ENCODE data around the gene COL25A1. TPM values are rescaled to one million over a fixed set of nuclear protein-coding genes. Genes with fewer than 3 reads are reported as not detected.
"Not testable (repeated sequence)": the region's sequence is repeated elsewhere in the genome, so short reads cannot be mapped to it uniquely, and the experiment has no call there.

The COL25A1 gene
- total RNA-seq, 1 donor, result not detected

DNA sequence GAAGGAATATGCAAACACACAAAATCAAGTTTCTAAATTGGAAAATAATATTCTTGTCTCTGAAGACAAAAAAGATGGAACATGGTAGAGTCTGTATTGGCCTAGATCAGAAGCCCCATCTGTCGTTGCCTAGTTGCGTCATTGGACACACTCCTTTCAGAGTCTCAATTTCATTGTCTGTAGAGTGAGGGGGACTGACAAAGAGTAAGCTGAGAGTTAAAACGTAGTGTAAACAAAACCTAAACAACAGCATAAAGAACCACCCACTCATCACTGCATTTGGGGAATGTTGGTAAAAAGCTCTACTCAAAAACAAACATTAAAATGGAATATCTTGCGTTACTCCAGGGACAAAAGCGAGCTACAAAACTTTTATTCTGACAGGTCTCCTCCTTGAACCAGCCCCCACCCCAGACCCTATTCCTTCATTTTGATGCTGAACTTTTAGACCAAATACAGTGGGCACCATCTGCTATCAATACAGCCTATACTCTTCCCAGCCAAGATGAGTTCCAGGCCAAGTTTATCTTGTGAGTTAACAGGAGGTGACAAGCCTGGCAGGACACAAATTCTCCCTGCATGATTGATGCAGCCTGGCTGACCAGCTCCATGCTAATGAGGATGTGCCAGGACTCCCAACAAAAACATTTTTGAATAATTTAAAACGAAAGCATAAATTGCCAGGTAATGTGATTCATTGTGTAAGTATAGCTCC is 125.2 kb downstream of the COL25A1 start:
- no peak for DNase-seq (ENCODE audit: low read depth in 2 of 3, low spot score in 2 of 3)

DNA sequence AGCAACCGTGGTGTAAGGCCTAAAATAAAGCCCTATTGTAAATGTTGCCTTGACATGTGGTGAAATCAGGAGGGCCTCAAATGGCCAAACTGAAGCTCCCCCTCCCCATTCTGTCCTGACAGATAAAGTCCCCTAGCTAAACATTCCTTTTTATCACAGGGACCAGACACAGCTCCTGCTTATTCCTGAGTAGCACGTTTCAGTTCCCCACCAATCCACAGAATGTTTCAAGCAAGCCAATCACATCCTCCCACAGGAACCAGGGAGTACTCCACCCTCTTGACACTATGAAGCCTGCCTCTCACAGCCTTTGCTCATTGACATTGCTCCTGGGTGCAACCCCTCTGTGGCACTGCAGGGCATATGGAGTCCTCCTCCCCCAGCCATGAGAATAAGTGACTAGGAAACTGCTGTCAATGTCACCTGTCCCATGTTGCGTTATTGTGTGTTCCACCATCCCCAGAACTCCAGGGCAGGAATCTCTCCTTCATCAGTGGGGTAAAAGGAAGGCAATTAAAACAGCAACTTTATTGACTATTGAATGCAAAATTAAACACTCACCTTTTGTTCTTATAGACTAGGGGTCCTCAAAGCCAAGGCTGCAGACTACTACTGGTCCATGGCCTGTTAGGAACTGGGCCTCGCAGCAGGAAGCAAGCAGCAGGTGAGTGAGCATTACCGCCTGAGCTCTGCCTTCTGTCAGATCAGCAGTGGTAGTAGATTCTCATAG is 128.1 kb downstream of the COL25A1 start:
- DNase-seq (ENCODE audit: low read depth in 2 of 3, low spot score in 2 of 3), result no peak

GRCh38 chr4:109172301-109172700 is 130.2 kb downstream of the COL25A1 start:
- no peak for DNase-seq (ENCODE audit: low read depth in 2 of 3, low spot score in 2 of 3)

DNA sequence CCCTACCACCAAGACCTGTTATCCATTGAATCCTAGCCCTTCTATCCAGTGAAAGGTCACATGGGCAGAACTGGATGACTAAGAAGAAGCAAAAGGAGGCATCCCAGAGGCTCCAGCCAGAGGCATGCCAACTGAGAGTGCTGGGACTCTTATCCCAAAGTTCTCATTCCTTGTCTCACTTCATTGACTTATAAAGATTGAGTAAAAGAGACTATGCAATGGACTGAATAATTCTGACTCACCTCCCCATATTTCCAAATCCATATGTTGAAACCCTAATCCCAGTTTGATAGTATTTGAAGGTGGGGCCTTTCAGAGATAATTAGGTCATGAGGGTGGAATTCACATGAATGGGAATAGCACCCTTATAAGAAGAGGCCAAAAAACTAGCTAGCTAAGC is 131.4 kb downstream of the COL25A1 start:
- DNase-seq (ENCODE audit: low read depth in 2 of 3, low spot score in 2 of 3), result no peak

DNA sequence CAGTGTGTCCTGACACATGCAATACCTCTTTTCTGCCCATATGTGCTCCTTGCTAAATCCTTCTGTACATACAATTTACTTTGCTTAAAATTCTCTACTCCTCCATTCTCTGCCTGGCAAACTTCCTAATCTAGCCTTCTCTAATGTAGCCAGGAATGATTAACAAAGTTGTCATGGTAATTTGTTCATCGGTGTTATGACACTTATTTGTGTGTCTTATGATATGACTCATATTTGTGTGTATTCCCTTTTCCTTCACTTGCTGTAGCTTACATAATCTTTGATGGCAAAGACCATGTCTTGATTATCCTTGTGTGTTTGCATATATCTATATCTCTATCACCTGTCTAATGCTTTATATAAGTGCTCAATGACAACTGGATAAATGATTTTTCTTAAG is 133.3 kb downstream of the COL25A1 start:
- DNase-seq (ENCODE audit: low read depth in 2 of 3, low spot score in 2 of 3), result no peak

GRCh38 chr4:109166586-109166985 is 135.9 kb downstream of the COL25A1 start:
- DNase-seq (ENCODE audit: low read depth in 2 of 3, low spot score in 2 of 3), result no peak

- DNase-seq (ENCODE audit: low read depth in 2 of 3, low spot score in 2 of 3), result no peak
Observed at GRCh38 chr4:109166126-109166525, 136.3 kb downstream of the COL25A1 start.

DNA sequence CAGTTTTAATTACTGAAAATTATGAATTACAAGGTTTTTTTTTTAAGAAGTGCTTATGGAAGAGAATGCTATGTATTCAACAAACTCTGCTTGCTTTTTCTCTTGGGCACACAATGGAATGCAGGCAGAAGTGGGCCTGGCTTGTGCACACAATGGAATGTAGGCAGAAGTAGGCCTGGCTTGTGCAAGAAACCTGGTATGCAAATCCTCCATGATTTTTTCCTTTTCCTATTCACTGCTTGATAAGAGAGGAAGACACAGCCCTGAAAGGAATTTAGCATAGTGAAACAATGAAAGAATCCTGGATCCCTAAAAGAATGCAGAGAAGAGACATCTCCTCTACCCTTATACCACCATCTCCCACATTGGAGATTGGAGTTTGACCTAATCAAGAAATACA is 138.4 kb downstream of the COL25A1 start:
- DNase-seq (ENCODE audit: low read depth in 2 of 3, low spot score in 2 of 3), result no peak

- DNase-seq (ENCODE audit: low read depth in 2 of 3, low spot score in 2 of 3), result no peak
Observed at GRCh38 chr4:109163493-109163892, 139.0 kb downstream of the COL25A1 start.

DNA sequence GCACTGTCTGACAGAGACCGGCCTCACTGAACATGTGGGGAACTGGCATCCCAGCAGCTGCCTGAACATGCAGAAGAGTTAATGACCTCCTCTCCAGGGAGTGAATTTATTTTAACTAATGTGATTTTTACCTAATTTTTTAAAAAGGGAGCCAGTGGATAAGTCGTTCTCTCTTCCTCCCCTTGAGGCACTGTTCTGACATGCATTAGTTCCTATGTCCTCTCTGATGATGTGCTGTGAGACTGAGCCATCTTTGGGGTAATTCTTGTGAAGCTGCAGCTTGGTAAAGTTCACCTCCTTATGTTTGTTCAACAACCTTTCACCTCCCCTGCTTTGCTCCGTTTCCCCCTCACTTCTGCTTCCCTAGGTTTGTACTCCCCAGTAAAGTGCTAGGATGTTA is 139.7 kb downstream of the COL25A1 start:
- DNase-seq (ENCODE audit: low read depth in 2 of 3, low spot score in 2 of 3), result no peak

- DNase-seq (ENCODE audit: low read depth in 2 of 3, low spot score in 2 of 3), result no peak
Observed at GRCh38 chr4:109160494-109160893, 142.0 kb downstream of the COL25A1 start.

GRCh38 chr4:109157696-109158095 is 144.8 kb downstream of the COL25A1 start:
- no peak for DNase-seq (ENCODE audit: low read depth in 2 of 3, low spot score in 2 of 3)

- no peak for DNase-seq (ENCODE audit: low read depth in 2 of 3, low spot score in 2 of 3)
Observed at GRCh38 chr4:109157205-109157604, 145.3 kb downstream of the COL25A1 start.

GRCh38 chr4:109156356-109156755 is 146.1 kb downstream of the COL25A1 start:
- no peak for DNase-seq (ENCODE audit: low read depth in 2 of 3, low spot score in 2 of 3)

DNA sequence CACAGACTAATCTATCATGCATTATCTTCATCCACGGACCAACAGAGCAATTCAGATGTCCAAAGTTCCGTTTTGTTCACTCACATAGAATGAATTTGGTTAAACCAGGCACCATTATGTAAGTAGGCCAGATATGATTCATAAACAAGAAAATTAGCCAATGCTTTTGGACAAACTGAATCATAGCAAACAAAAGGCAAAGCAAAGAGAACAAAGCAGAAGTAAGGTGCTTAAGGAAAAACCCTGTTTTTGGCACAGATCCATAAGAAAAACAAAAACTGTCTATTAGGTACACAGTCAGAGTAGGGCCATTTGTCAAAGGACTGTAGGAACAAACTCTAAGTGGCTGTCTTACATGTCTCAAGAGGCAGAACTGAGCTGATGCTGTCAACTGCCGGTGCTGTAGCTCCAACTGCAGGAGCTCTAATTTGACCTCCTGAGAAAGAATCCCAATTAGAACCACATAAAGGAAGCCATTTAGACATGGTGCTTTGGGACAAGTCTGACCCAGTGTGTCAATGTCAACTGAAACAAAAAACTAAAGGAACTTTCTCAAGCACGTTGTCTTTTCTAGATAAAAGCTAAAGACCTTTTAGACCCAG is 146.7 kb downstream of the COL25A1 start:
- peak in 1 of 3 donors; percentile 12 for DNase-seq (ENCODE audit: low read depth in 2 of 3, low spot score in 2 of 3)

- no peak for DNase-seq (ENCODE audit: low read depth in 2 of 3, low spot score in 2 of 3)
Observed at GRCh38 chr4:109155084-109155483, 147.4 kb downstream of the COL25A1 start.

DNA sequence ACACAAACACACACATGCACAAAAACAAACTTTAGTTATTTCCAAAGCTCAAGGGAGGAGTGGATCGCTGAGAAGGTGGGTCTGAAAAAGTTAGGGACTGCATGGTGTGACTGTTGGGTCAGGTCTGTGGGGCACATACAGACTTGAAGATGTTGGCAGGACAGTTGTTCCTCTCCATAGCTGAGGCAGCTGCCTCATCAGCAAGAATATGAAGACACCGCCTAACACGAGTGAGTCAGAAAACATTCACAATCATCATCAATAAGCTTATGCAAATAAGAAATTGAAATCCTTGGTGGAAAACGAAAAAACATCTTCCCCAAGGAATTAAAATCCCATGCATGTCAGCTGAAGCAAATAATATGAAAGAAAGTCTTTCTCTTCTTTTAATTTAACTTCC is 148.0 kb downstream of the COL25A1 start:
- no peak for DNase-seq (ENCODE audit: low read depth in 2 of 3, low spot score in 2 of 3)

DNA sequence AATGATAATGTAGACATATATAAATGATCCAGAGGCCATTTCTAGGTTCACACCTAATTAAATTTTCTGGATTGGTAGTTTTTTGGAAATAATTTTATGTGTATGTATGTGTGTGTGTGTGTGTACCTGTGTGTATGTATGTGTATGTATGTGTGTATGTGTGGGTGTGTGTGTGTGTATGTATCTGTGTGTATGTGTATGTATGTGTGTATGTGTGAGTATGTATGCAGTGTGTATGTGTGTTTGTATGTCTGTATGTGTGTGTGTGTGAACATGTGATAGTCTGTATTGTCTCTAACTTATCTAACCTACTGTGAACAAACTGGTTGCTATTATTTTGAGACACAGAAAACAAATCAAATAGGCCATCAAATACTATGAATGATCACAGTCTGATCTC is 152.6 kb downstream of the COL25A1 start:
- no peak for DNase-seq (ENCODE audit: low read depth in 2 of 3, low spot score in 2 of 3)

DNA sequence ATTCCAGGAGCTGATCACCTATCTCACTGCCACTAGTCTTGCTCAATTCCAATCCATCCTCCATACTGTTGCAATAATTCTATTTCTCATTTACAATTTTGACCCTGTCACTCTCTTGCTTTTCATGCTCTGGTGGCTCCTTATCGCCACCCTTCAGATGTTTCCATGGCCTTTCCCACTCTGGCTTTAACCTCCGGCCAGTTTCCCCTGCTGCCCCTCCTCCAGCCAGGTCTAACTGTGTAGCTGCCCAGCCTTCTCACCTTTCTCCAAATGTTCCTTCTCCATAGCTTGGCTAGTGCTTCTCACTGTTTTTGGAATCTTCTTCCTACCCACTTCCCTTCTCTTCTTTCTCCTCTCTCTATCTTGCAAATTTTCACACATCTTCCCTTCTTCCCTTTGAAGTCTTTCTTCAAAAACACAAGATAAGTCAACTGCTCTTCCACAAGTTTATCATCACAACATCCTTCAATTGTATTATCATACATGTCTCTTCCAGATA is 153.8 kb downstream of the COL25A1 start:
- DNase-seq (ENCODE audit: low read depth in 2 of 3, low spot score in 2 of 3), result no peak

GRCh38 chr4:109147135-109147534 is 155.3 kb downstream of the COL25A1 start:
- DNase-seq (ENCODE audit: low read depth in 2 of 3, low spot score in 2 of 3), result no peak

DNA sequence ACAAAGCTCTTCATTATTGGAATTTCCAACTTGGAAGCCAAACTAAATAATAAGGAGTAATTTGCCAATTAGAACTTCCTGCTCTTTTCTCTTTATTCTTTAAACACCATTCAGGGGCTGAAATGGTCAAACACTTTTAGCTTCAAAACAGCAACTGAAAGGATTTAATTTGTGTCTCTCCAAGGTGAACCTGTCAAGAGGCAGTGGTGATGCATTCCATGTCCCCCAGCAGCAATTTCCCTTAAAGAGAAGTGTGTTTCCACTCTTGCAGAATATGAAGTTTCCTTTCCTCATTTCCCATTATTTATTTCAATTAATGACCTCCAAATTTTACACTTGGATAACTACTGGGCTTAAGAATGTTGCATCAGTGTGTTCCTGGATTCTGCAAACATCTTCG is 156.0 kb downstream of the COL25A1 start:
- no peak for DNase-seq (ENCODE audit: low read depth in 2 of 3, low spot score in 2 of 3)

DNA sequence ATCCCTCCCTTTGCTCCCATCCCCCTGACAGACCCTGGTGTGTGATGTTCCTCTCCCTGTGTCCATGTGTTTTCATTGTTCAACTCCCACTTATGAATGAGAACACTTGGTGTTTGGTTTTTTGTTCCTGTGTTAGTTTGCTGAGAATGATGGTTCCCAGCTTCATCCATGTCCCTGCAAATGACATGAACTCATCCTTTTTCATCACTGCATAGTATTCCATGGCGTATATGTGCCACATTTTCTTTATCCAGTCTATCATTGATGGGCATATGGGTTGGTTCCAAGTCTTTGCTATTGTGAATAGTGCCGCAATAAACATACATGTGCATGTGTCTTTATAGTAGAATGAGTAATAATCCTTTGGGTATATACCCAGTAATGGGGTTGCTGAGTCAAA is 164.3 kb downstream of the COL25A1 start:
- not testable (repeated sequence) for DNase-seq (ENCODE audit: low read depth in 2 of 3, low spot score in 2 of 3)

Measured in hematopoietic multipotent progenitor cell (in vitro differentiated cells).